A549 treated with GW870086 at 1 μM for 4 hours (cell line): ENCODE data around the gene CSTA. TPM values are rescaled to one million over a fixed set of nuclear protein-coding genes. Genes with fewer than 3 reads are reported as not detected.

Source experiments
- total RNA-seq: library from RNA; stranded (reverse); fragments of 200-300 nt; extraction: Qiagen RNA extraction; gene quantifications from 5 replicates; pipeline ENCODE4 v1.2.3, GENCODE V29; 2022; ENCODE audit warnings: low read depth

Gene CSTA
- total RNA-seq, result 0.43 to 2.0 TPM (median 0.81 TPM) in 5 replicates

GRCh38 chr3:122324871-122325323, at the start of gene CSTA:
CSTA (plus strand) TSS chr3:122325248; CDS start chr3:122325293, 45 bp downstream.

GRCh38 chr3:122382888-122383666, 58.0 kb downstream of the CSTA start, which contains the start of gene MIX23:
MIX23 (minus strand) TSS chr3:122383231; CDS start chr3:122383224, 7 bp downstream.

GRCh38 chr3:122383771-122384697, 59.0 kb downstream of the CSTA start, which contains the start of gene FAM162A:
FAM162A (plus strand) TSS chr3:122384182; CDS start chr3:122384266, 84 bp downstream.

Other genes with a start within 250 kb of the CSTA start
- gene CASR, start 141.6 kb upstream of the CSTA start, total RNA-seq, result not detected in 5 replicates
- gene MIX23, start 58.0 kb downstream of the CSTA start, total RNA-seq, result 47.6 to 72.0 TPM (median 53.9 TPM) in 5 replicates
- gene FAM162A, start 58.9 kb downstream of the CSTA start, total RNA-seq, result 32.9 to 34.8 TPM (median 33.6 TPM) in 5 replicates
- 2.9 to 3.9 TPM (median 3.5 TPM) in 5 replicates for gene WDR5B, start 90.8 kb downstream of the CSTA start, total RNA-seq
- 51.9 to 72.9 TPM (median 66.4 TPM) in 5 replicates for gene KPNA1, start 189.7 kb downstream of the CSTA start, total RNA-seq
- 5.2 to 7.0 TPM (median 6.2 TPM) in 5 replicates for gene PARP9, start 239.1 kb downstream of the CSTA start, total RNA-seq
- gene DTX3L, start 239.1 kb downstream of the CSTA start, total RNA-seq, result 6.9 to 9.0 TPM (median 8.3 TPM) in 5 replicates